K562 treated with DMSO at 1 percent for 4 hours (cell line): ENCODE data around the gene COL6A1. TPM values are rescaled to one million over a fixed set of nuclear protein-coding genes. Genes with fewer than 3 reads are reported as not detected.

Experiments used
- total RNA-seq: library from RNA; unstranded; fragments of 300-600 nt; gene quantifications from 2 replicates; pipeline ENCODE4 v1.2.3, GENCODE V29; 2022; ENCODE audit not compliant: insufficient read depth

The COL6A1 gene, protein sequence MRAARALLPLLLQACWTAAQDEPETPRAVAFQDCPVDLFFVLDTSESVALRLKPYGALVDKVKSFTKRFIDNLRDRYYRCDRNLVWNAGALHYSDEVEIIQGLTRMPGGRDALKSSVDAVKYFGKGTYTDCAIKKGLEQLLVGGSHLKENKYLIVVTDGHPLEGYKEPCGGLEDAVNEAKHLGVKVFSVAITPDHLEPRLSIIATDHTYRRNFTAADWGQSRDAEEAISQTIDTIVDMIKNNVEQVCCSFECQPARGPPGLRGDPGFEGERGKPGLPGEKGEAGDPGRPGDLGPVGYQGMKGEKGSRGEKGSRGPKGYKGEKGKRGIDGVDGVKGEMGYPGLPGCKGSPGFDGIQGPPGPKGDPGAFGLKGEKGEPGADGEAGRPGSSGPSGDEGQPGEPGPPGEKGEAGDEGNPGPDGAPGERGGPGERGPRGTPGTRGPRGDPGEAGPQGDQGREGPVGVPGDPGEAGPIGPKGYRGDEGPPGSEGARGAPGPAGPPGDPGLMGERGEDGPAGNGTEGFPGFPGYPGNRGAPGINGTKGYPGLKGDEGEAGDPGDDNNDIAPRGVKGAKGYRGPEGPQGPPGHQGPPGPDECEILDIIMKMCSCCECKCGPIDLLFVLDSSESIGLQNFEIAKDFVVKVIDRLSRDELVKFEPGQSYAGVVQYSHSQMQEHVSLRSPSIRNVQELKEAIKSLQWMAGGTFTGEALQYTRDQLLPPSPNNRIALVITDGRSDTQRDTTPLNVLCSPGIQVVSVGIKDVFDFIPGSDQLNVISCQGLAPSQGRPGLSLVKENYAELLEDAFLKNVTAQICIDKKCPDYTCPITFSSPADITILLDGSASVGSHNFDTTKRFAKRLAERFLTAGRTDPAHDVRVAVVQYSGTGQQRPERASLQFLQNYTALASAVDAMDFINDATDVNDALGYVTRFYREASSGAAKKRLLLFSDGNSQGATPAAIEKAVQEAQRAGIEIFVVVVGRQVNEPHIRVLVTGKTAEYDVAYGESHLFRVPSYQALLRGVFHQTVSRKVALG
- 1.1 and 2.6 TPM in 2 replicates for total RNA-seq

DNA sequence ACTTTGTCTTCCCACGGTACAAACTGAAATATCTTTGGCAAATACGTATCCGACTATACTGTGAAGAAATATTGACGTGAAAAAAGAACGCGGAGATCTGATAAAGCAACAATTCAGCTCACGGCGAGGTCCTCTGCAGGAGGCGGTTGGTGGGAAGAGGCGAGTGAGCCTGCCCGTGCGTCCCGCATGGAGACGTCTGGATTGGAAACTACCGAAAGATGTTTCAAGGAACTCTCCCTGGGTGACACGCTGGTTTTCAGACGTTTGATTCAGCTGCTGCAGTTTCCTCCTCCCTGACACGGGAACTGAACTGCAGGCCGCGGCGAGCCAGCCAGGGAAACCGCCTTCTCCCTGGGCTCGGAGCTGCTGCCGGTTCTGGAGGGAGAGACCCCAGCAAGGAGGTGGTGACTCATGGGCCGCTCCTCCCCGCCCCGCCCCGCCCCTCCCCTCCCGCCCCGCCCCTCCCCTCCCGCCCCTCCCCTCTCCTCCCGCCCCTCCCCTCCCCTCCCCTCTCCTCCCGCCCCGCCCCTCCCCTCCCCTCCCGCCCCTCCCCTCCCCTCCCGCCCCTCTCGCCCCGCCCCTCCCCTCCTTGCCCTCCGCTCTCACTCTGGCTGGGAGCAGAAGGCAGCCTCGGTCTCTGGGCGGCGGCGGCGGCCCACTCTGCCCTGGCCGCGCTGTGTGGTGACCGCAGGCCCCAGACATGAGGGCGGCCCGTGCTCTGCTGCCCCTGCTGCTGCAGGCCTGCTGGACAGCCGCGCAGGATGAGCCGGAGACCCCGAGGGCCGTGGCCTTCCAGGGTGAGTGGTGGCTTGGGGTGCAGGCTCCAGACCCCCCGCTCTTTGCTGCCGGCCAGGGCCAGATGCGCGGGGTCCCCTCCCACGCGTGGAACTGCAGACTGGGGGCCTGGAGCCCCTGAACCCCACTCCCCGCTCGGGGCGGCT is at the start of gene COL6A1:
Gene COL6A1, plus strand, starts transcription at position 620 of the 941 bp plus-strand sequence. Its CDS starts 81 bp downstream, at position 701.

Other genes with a start within 250 kb of the COL6A1 start
- 7.0 and 15.1 TPM in 2 replicates for gene COL6A2, start 116.3 kb downstream of the COL6A1 start, total RNA-seq
- gene FTCD, start 173.8 kb downstream of the COL6A1 start, total RNA-seq = 0.79 TPM in 1 of 2 replicates, not detected in the other
- gene SPATC1L, start 202.7 kb downstream of the COL6A1 start, total RNA-seq = 104 and 133 TPM in 2 replicates
- 33.7 and 44.9 TPM in 2 replicates for gene LSS, start 247.0 kb downstream of the COL6A1 start, total RNA-seq